HG03095 (cell line): ENCODE data around the gene STX3.
"Not testable (repeated sequence)": the region's sequence is repeated elsewhere in the genome, so short reads cannot be mapped to it uniquely, and the experiment has no call there.

Source experiments
- ATAC-seq: cut with Tn5 transposase; IDR thresholded peaks from one replicate; pipeline ENCODE4 v1.9.1; 2021; ENCODE audit warnings: moderate library complexity; ENCODE audit not compliant: unreplicated experiment

The STX3 gene

DNA sequence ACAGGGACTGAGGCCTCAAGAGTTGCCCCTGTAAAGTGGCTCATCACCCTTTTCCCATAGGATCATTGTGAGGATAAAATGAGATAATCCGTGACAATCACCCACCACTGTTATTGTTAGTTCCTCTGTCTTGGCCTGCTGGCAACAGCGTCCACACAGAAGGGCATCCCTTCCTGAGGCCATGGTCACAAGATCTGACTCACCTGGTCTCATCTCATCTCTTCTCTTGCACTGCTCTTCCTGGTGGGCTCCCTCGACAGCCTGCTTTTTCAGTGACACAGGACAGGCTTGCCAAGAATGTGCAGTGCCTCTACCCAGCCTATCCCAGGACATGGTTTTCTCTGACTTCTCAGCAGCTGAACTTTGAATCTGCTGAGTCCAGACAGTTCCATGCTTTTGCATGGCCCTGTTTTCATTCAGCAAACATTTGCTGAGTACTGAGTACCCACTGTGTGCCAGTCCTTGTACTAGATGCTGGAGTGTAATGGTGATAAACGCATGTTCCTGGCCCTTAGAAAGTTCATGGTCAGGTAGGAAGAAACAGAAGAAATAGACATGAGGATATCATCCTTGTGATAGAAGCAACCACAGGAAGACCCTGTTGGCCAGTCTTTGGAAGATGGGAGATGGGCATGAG lies 3.3 kb downstream of the STX3 start:
- ATAC-seq, result no peak

- no peak for ATAC-seq
These were observed 4.7 kb downstream of the STX3 start for GRCh38 chr11:59759900-59760299.

DNA sequence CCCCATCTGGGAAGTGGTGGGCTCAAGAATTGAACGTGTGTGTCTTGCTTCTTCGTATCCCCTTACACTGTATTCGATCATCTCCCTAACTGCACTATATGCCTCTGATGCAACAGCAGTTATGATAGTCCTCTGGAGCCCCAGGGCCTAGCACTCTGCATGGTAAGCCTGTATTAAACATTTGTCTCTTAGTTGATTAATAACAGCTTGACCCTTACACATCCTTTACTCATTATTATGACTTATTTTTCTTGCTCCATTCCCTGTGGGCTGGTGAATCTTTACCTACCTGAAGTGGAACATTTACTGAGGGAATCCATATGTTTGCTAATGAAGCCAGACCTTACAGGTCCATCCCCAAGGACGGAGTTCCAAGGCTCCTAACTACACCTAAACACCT lies 5.6 kb downstream of the STX3 start:
- no peak for ATAC-seq

DNA sequence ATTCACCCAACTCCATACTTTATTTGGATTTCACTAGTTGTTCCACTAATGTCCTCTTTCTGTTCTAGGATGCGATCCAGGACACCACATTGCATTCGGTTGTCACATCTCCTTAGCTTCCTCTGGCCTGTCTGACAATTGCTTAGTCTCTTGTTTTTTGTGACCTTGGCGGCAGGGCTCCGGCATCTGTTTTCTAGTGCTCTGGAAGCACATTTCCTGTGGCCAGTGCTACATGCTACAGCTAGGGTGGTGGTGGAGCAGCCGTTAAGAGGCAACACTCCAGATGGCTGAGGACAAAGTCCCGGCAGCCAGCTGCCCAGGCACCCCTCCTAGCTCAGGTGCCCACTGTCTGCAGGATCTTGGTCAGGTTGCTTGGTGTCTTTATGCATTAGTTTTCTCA lies 6.8 kb downstream of the STX3 start:
- no peak for ATAC-seq

- ATAC-seq, result no peak
These were observed 10.0 kb downstream of the STX3 start for GRCh38 chr11:59765068-59765735.

GRCh38 chr11:59766542-59767224 lies 11.5 kb downstream of the STX3 start:
- ATAC-seq, result no peak

DNA sequence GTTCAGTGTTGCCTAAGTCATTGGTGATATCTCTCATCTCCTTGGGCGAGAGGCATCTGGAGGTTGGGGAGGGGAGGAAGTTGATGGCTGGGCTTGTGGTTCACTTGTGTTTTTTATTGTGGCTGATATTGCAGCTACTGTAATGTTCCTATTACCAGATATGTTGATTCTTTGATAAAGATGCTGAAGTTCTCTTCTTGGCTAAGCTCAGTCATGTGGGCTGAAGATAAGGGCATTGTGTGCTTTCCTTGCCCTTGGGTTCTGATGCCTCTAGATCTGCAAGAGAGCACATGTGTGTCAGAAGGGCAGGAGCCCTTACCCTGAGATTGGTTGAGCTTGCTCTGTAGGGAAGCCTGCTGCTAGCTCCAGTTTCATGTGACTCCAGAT lies 12.0 kb downstream of the STX3 start:
- no peak for ATAC-seq

DNA sequence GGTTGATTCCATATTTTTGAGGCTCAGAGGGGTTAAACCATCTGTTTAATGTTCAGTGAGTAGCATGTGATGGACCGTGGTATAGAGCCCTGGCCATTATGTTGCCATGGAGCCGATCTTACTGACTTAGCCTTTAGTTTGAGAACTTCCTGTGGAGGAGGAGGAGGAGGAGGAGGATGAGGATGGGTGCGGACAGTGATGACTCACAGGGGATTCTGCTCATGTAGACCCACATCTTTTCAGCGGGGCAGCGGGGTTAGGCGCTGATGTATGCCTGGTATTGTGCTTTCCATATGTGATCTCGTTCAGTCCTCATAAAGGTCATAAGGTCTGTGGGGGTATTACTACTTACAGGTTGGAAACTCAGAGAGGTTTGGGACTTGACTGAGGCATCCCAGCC lies 13.9 kb downstream of the STX3 start:
- ATAC-seq, result no peak

GRCh38 chr11:59769828-59770227 lies 14.7 kb downstream of the STX3 start:
- ATAC-seq, result no peak

DNA sequence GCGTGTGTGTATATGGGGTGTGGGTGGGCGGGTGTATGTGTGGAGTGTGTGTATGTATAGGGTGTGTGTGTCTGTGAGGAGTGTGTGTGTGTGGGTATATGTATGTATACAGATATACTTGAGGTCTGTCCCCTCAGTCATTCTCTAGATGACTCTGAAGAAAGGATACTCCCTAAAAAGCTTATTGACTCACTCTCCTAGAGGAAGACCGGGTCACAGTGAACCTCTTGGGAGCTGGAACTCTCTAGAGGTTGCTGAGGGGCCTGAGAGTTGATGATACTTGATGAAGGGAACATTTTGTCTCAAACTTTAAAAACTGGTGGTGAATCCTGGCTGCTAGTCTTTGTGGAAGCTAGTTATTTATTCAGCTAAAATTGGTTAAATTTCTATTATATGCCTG lies 15.1 kb downstream of the STX3 start:
- no peak for ATAC-seq

DNA sequence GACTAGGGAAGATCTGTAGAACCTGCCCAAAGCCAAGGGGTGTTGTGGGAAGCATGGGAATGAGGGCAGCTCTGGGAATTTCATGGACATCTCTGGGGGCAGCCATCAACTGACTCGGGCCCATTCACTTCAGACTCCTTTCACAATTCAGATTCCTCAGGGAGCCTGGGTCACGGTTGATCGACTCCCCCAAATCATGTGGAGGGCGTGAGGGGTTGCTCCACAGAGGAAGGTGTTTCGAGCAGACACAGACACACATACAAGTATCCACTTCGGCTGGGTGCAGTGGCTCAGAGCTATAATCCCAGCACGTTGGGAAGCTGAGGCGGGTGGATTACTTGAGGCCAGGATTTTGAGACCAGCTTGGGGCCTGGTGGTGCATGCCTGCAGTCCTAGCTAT lies 15.7 kb downstream of the STX3 start:
- ATAC-seq, result no peak

GRCh38 chr11:59771605-59772004 lies 16.4 kb downstream of the STX3 start:
- no peak for ATAC-seq

- ATAC-seq, result no peak
These were observed 17.9 kb downstream of the STX3 start for GRCh38 chr11:59773083-59773440.

DNA sequence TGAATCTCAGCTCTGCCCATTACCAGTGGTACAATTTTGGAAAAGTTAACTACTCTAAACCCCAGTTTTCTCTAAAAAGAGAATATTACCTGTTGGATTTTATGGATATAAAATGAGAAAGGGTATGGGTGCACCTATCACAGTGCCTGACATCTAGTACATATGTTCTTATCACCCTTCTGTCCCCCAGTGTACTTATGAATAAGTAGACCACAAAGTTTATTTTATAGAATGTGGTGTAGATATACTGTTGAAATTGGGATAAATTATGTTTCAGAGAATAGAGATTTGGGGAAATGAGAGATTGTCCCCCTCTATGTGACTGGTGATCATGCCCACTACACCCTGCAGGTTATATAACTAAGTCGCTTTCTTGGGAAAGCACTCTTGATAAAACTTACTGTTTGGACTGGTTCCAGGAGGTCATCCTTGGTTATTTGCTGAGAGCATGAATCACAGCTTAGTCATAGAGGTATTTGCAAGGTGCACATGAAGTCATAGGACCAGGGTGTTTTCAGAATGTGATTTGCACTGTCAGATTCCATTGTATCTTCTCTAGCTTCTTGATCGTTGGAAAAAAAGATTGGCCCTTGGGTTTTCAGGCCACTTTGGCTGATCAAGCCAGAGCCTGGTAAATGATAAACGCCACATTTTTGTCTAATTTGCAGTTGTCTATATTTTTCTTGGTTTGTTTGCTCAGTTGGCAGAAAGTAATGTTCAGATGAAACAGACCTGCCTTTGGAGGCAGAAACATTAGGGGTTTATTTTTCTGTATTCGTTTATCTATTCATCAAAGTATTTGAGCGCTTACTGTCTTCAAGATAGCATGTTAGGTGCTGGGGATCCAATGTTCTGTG lies 21.3 kb downstream of the STX3 start:
- no peak for ATAC-seq

- no peak for ATAC-seq
These were observed 21.9 kb downstream of the STX3 start for GRCh38 chr11:59777104-59777503.

DNA sequence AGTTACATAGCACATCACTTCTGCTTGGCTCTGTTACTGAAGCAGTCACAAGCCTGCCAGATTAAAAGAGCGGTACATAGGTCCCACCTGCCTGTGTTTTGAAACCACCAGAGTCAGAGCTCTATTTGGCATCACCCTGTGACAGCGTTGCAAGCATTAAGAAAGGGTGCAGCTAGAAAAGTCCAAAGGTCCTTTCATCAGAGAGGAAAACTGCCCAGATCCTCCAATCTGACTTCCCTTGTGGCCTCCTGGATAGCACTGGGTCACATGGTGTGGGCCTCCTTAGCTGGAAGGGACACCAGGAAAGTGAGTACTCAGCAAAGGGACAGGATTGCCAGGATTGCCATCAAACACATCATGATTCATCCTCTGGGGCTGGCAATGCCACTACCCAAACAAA lies 22.9 kb downstream of the STX3 start:
- no peak for ATAC-seq

DNA sequence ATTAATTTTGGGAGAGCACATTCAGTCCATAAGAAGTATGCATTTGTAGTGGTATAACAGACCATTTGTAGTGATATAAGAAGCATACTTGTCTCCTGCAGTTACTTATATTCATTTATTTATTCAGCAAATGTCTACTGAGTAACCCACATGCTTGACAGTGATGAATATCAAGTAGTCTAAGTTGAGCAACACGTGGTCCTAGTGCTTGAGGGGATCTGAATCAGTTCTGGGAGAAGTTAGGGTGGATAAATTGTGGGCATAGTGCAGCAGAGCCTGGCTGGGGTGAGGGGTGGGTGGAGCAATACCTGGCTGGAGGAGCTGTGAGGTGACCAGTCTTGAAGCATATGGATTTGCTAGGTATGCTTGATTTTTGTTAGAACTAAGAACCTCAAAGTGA lies 24.3 kb downstream of the STX3 start:
- ATAC-seq, result no peak

DNA sequence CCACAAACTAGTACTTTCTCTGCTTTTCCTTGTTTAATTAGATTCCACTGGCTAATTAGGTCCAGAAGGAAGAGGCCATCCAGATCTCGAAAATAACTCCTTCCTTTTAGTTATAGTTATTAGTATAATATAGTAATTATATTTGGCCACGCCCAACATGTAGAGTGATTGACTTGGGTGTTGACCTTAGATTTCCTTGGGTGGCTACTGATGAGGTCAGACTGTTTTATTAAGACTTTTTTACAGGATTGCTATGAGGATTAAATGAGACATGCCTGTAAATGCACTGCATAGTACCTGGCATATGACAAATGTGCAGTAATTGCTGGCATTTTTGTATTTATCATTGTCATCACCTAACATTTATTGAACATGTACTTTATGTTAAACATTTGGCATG lies 26.9 kb downstream of the STX3 start:
- ATAC-seq, result no peak

DNA sequence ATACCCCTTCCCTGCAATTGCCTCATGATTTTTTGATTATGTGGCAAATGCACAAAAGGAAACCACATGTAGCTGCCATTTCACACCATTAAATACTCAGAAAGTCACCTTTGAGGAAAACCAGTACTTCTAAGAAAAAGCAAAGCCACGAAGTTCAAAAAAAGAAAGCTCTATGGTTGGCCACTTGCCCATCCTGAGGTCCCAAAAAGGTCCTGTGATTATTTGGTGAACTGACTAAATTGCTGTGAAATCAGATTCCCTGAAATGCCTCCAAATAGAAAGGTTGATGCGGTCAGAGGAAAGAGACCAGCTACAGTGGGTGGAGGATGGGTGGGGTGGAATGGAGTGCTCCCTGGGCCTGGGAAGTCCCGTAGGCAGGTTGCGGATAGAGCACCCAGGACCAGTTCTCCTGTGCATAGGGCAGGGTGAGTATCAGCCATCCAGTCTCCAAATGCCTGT lies 28.5 kb downstream of the STX3 start:
- ATAC-seq, result no peak

DNA sequence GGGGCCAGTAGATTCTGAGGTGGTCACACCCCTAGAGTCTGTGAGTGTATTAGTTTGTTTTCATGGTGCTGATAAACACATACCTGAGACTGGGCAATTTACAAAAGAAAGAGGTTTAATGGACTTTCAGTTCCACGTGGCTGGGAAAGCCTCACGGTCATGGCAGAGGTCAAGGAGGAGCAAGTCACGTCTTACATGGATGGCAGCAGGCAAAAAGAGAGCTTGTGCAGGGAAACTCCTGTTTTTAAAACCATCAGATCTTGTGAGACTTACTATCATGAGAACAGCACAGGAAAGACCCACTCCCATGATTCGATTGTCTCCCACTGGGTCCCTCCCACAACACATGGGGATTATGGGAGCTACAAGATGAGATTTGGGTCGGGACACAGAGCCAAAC lies 29.3 kb downstream of the STX3 start:
- ATAC-seq, result not testable (repeated sequence)

DNA sequence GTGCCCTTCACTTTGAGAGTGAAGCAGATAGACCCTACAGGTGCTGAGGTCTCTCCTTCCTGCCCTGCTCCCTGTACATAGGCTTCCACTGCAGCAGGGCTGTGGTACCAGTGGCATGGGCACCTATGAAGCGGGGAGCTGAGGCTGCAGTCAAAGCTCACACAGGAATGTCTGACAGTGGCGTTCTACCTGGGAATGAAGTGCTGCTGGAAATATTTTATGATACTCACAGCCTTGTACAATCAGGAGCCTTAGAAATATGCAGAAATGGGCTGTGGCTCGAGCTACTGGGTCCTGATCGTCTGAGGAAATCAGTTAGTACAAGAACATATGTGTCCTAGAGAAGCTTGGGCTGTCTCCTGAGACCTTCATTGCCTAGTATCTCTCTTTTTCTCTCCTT lies 30.6 kb downstream of the STX3 start:
- no peak for ATAC-seq

DNA sequence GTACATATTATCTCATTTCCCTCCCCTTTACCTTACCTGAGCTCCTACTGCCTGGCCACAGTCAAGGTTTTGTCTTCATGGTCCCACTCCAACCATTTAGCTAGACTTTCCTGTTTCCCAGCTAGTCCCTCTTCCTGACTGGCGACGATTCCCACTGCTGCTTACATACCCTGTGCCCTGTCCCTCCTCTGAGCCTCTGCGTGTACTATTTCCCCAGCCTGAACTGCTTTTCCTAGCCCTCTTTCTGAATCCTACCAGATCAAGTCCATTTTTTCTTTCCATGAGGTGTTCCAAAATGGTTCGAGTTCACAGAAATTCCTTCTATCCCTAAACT lies 32.0 kb downstream of the STX3 start:
- ATAC-seq, result no peak
